ENCODE measurements around the gene METTL26. TPM values are rescaled to one million over a fixed set of nuclear protein-coding genes. Genes with fewer than 3 reads are reported as not detected.

METTL26 gene
- total and polyA plus RNA-seq, 10 of the 15 experiments (the other 5 are each of a cell fraction or from before 2014, with no cell fraction given): 5.4 to 163 (median 79.3) TPM

GRCh38 chr16:622920-623280 is 13.2 kb downstream of the METTL26 start:
- H3K79me2 ChIP-seq (ENCODE audit: control insufficient read depth, insufficient read depth, low read length): no peaks in the 10 kb centered on the region
- no peak overlapping the region for H3K9ac ChIP-seq (ENCODE audit: control insufficient read depth, insufficient read depth, low read length)
- H3K4me1 ChIP-seq (ENCODE audit: control insufficient read depth, insufficient read depth, low read length): no peaks in the 10 kb centered on the region
- H4K20me1 ChIP-seq (ENCODE audit: control insufficient read depth, insufficient read depth): no peaks in the 10 kb centered on the region; the same call in 1 of the 2 replicates
- H2AFZ ChIP-seq (ENCODE audit: control insufficient read depth, low read depth, low read length): no peak overlapping the region
- H3K36me3 ChIP-seq (ENCODE audit: control insufficient read depth in 2 of 2, insufficient read depth in 2 of 2, low read length in 1 of 2): no peaks in the 10 kb centered on the region; a peak in 1 of 4 replicates
- H3K9me3 ChIP-seq (replicated peaks; ENCODE audit: control insufficient read depth, insufficient read depth, low read length): no peaks in the 10 kb centered on the region
- DNase-seq (ENCODE audit: low read depth, low spot score) (no peak), FAIRE-seq (no peak), ATAC-seq (no peak)
- SMC1A ChIA-PET (ENCODE audit: uncharacterized antibody, unreplicated experiment): no interaction called here
- H3K27me3 ChIP-seq (replicated peaks in 1 of 2; ENCODE audit: control insufficient read depth in 2 of 2, insufficient read depth in 2 of 2, low read length in 1 of 2): no peaks in the 10 kb centered on the region
- H3K4me2 ChIP-seq (ENCODE audit: control insufficient read depth, insufficient read depth): no peak overlapping the region
- in situ Hi-C loops (cut with MboI) (no loop called here), intact Hi-C loops (cut with micrococcal nuclease; ENCODE audit: unreplicated experiment) (no loop called here)
- 93% methylated on average over 17 of the region's 17 CpGs for WGBS (ENCODE audit: insufficient coverage, insufficient replicate concordance, low lambda C conversion rate, missing lambda C conversion rate)
- no peak overlapping the region for H3K27ac ChIP-seq (ENCODE audit: control insufficient read depth, insufficient read depth)
- H3K4me3 ChIP-seq: no peak overlapping the region
- no TSS peak for BruUV-seq (replicated peaks)
- CTCF ChIA-PET: no interaction called here
- POLR2A ChIA-PET: no interaction called here
- RAD21 ChIA-PET (ENCODE audit: unreplicated experiment): no interaction called here
- TF ChIP-seq RELA (IDR thresholded peaks at IDR 0.05; ENCODE audit: borderline replicate concordance, partially characterized antibody): no peak
- TF ChIP-seq, protein P1, sequence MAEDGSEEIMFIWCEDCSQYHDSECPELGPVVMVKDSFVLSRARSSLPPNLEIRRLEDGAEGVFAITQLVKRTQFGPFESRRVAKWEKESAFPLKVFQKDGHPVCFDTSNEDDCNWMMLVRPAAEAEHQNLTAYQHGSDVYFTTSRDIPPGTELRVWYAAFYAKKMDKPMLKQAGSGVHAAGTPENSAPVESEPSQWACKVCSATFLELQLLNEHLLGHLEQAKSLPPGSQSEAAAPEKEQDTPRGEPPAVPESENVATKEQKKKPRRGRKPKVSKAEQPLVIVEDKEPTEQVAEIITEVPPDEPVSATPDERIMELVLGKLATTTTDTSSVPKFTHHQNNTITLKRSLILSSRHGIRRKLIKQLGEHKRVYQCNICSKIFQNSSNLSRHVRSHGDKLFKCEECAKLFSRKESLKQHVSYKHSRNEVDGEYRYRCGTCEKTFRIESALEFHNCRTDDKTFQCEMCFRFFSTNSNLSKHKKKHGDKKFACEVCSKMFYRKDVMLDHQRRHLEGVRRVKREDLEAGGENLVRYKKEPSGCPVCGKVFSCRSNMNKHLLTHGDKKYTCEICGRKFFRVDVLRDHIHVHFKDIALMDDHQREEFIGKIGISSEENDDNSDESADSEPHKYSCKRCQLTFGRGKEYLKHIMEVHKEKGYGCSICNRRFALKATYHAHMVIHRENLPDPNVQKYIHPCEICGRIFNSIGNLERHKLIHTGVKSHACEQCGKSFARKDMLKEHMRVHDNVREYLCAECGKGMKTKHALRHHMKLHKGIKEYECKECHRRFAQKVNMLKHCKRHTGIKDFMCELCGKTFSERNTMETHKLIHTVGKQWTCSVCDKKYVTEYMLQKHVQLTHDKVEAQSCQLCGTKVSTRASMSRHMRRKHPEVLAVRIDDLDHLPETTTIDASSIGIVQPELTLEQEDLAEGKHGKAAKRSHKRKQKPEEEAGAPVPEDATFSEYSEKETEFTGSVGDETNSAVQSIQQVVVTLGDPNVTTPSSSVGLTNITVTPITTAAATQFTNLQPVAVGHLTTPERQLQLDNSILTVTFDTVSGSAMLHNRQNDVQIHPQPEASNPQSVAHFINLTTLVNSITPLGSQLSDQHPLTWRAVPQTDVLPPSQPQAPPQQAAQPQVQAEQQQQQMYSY (CRISPR knock-in tag; IDR thresholded peaks at IDR 0.05): no peak
- TF ChIP-seq BCLAF1 (IDR thresholded peaks at IDR 0.05): no peak
- no peak for TF ChIP-seq HCFC1 (IDR thresholded peaks at IDR 0.05; ENCODE audit: low read length)
- TF ChIP-seq, protein P2, sequence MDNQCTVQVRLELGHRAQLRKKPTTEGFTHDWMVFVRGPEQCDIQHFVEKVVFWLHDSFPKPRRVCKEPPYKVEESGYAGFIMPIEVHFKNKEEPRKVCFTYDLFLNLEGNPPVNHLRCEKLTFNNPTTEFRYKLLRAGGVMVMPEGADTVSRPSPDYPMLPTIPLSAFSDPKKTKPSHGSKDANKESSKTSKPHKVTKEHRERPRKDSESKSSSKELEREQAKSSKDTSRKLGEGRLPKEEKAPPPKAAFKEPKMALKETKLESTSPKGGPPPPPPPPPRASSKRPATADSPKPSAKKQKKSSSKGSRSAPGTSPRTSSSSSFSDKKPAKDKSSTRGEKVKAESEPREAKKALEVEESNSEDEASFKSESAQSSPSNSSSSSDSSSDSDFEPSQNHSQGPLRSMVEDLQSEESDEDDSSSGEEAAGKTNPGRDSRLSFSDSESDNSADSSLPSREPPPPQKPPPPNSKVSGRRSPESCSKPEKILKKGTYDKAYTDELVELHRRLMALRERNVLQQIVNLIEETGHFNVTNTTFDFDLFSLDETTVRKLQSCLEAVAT (IDR thresholded peaks at IDR 0.05): no peak
- no peak for TF ChIP-seq REST (IDR thresholded peaks at IDR 0.05; ENCODE audit: low read depth, low read length)
- TF ChIP-seq EZH2 (IDR thresholded peaks at IDR 0.05; ENCODE audit: borderline replicate concordance, control insufficient read depth, low read depth, low read length): no peak
- TF ChIP-seq SMAD1 (IDR thresholded peaks at IDR 0.05; ENCODE audit: low read depth, partially characterized antibody): no peak
- no peak for TF ChIP-seq NFXL1 (IDR thresholded peaks at IDR 0.05; ENCODE audit: borderline replicate concordance)
- no peak for TF ChIP-seq EGR1 (IDR thresholded peaks at IDR 0.05; ENCODE audit: borderline replicate concordance in 1 of 2, low read depth in 2 of 2, low read length in 2 of 2)
- TF ChIP-seq, protein P3, sequence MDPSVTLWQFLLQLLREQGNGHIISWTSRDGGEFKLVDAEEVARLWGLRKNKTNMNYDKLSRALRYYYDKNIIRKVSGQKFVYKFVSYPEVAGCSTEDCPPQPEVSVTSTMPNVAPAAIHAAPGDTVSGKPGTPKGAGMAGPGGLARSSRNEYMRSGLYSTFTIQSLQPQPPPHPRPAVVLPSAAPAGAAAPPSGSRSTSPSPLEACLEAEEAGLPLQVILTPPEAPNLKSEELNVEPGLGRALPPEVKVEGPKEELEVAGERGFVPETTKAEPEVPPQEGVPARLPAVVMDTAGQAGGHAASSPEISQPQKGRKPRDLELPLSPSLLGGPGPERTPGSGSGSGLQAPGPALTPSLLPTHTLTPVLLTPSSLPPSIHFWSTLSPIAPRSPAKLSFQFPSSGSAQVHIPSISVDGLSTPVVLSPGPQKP (IDR thresholded peaks at IDR 0.05; ENCODE audit: low read depth, low read length): no peak

Measured in GM12878 (cell line).